Neuron (in vitro differentiated cells): Measurements from ENCODE around the gene SYTL3.
"Not testable (repeated sequence)": the region's sequence is repeated elsewhere in the genome, so short reads cannot be mapped to it uniquely, and the experiment has no call there.

ENCODE experiments used
- H2AFZ ChIP-seq: one replicate; pipeline ENCODE4 v1.6.1; 2013; ENCODE audit warnings: low read depth, mild to moderate bottlenecking, inconsistent platforms, low read length, moderate library complexity
- H3K27me3 ChIP-seq: one replicate; pipeline ENCODE4 v1.6.1; 2013; ENCODE audit warnings: low read length; ENCODE audit not compliant: insufficient read depth
- H3K36me3 ChIP-seq: one replicate; pipeline ENCODE4 v1.6.1; 2013; ENCODE audit warnings: low read length; ENCODE audit not compliant: insufficient read depth
- H3K4me1 ChIP-seq: one replicate; pipeline ENCODE4 v1.6.1; 2013; ENCODE audit warnings: low read length; ENCODE audit not compliant: insufficient read depth
- H3K4me3 ChIP-seq: 2 replicates; pipeline ENCODE4 v1.5.1; 2013; ENCODE audit warnings: mild to moderate bottlenecking, low read length, moderate library complexity
- H3K9me3 ChIP-seq: one replicate; pipeline ENCODE4 v1.6.1; 2013; ENCODE audit warnings: low read length

SYTL3 gene

GRCh38 chr6:158649289-158650143, at the start of gene SYTL3:
TSS of gene SYTL3 (plus strand) at chr6:158650054. CDS start at chr6:158663269, 13,215 bp downstream.
- Histone ChIP-seq H3K4me1 (peaks cover 13% of the 10 kb centered on the region), H3K4me3 (no peak within 1 kb of the TSS), H3K27me3 (peaks cover 10% of the 10 kb centered on the region), H3K36me3 (no peaks in the 10 kb centered on the region), H2AFZ (no peak within 1 kb of the TSS), H3K9me3 (no peaks in the 10 kb centered on the region)

GRCh38 chr6:158603261-158604047, 46.4 kb upstream of the SYTL3 start:
- H3K4me3 ChIP-seq, result no peak overlapping the region
- H3K9me3 ChIP-seq, result no peaks in the 10 kb centered on the region
- H3K4me1 ChIP-seq, result no peaks in the 10 kb centered on the region
- peaks cover 29% of the 10 kb centered on the region for H3K36me3 ChIP-seq
- H3K27me3 ChIP-seq, result no peaks in the 10 kb centered on the region
- no peak overlapping the region for H2AFZ ChIP-seq

DNA sequence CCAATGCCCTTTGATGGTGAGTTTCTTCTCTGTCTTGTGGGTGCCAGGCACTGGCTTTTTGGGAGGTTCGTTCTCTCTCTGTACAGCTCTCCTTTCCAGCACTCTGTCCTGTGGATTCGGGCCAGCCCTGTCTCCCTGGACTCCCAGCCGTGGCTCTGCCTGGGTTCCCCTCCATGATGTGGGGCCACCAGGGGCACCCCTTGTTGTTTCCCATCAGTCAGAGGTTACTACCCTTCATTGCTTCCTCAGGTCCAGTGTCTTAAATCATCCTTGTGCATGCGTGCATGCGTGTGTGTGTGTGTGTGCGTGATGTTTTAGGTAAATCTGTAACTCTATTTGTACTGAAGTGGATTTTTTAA, 45.8 kb upstream of the SYTL3 start:
- H3K9me3 ChIP-seq, result no peaks in the 10 kb centered on the region
- H3K4me1 ChIP-seq, result no peaks in the 10 kb centered on the region
- peaks cover 31% of the 10 kb centered on the region for H3K36me3 ChIP-seq
- no peak overlapping the region for H2AFZ ChIP-seq
- no peak overlapping the region for H3K4me3 ChIP-seq
- H3K27me3 ChIP-seq, result no peaks in the 10 kb centered on the region

DNA sequence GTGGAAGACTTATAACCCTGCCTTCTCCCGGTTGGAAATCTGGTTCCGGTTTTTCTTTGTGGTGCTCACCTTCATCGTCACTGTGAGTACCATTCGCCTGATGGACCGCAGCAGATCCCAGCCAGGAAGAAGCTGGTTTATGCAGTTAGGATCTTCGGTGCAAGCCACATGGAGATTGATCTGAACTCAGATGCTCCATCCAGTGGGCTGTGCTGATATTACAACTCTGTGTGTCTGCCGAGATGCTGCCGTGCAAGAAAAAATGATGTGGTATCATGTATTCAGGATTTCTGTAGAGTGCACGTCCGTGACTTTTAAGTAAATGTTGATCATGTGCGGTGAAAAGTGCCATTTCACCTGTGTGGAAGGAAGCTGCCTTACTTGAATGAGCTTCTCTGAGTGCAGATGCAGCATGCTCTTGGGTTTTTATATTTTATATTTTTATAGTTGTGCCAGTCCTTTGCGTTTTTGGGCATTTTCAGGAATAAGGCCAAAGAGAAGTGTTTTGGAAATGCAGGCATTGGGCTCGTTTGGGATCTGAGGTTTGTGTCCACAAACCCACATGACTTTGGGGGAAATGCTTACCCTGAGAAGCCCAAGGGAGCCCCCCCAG, 44.5 kb upstream of the SYTL3 start:
- Histone ChIP-seq H3K27me3 (no peaks in the 10 kb centered on the region), H3K4me3 (no peak overlapping the region), H3K36me3 (peaks cover 37% of the 10 kb centered on the region), H3K4me1 (no peaks in the 10 kb centered on the region), H3K9me3 (no peaks in the 10 kb centered on the region), H2AFZ (no peak overlapping the region)

GRCh38 chr6:158606011-158606410, 43.8 kb upstream of the SYTL3 start:
- peaks cover 44% of the 10 kb centered on the region for H3K36me3 ChIP-seq
- H3K4me1 ChIP-seq, H2AFZ ChIP-seq, H3K27me3 ChIP-seq, H3K4me3 ChIP-seq, H3K9me3 ChIP-seq: not testable (repeated sequence)

DNA sequence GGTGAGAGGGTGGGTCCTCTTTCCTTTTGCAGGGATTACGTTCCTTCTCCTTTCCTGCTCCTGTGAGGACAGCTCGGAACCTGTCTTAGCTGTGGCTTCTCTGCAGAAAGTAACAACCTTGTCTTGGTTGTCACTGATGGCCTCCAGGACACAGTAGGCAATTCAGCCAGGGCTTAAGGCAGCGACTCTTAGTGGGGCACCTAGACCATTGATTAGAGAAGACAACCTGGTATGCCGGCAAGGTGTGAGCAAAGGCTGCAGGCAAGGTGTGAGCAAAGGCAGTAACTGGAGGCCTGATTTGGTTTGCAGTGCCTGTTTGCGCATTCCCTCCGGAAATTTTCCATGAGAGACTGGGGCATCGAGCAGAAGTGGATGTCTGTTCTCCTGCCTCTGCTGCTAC, 42.9 kb upstream of the SYTL3 start:
- no peaks in the 10 kb centered on the region for H3K9me3 ChIP-seq
- H3K4me3 ChIP-seq, result no peak overlapping the region
- H3K27me3 ChIP-seq, result no peaks in the 10 kb centered on the region
- H2AFZ ChIP-seq, result no peak overlapping the region
- H3K4me1 ChIP-seq, result no peaks in the 10 kb centered on the region
- H3K36me3 ChIP-seq, result peaks cover 47% of the 10 kb centered on the region

GRCh38 chr6:158607411-158608170, 42.3 kb upstream of the SYTL3 start:
- no peaks in the 10 kb centered on the region for H3K27me3 ChIP-seq
- H3K9me3 ChIP-seq, result no peaks in the 10 kb centered on the region
- H3K4me1 ChIP-seq, result no peaks in the 10 kb centered on the region
- peaks cover 47% of the 10 kb centered on the region for H3K36me3 ChIP-seq
- H3K4me3 ChIP-seq, result no peak overlapping the region
- no peak overlapping the region for H2AFZ ChIP-seq

DNA sequence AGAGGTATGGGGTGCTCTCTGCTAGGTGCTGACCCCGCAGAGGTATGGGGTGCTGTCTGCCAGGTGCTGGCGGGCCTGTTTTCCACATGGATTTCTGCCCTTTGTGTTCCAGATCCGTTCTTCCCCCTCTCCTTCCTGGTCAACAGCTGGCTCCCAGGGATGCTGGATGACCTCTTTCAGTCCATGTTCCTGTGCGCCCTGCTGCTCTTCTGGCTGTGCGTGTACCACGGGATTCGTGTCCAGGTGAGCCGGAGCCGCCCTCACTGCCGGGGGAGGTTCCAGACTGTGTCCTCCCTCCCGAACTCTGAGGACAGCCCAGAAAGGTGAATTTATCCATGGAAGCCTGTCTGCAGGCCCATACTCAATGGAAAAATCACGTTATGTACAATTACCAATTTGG, 41.6 kb upstream of the SYTL3 start:
- Histone ChIP-seq H3K4me1 (no peaks in the 10 kb centered on the region), H3K27me3 (no peaks in the 10 kb centered on the region), H2AFZ (no peak overlapping the region), H3K4me3 (no peak overlapping the region), H3K36me3 (peaks cover 47% of the 10 kb centered on the region), H3K9me3 (no peaks in the 10 kb centered on the region)

GRCh38 chr6:158609455-158610155, 40.2 kb upstream of the SYTL3 start:
- H3K27me3 ChIP-seq, result no peaks in the 10 kb centered on the region
- peaks cover 47% of the 10 kb centered on the region for H3K36me3 ChIP-seq
- H2AFZ ChIP-seq, result no peak overlapping the region

GRCh38 chr6:158610319-158610968, 39.4 kb upstream of the SYTL3 start:
- H2AFZ ChIP-seq, result no peak overlapping the region
- peaks cover 47% of the 10 kb centered on the region for H3K36me3 ChIP-seq
- H3K4me3 ChIP-seq, result no peak overlapping the region
- no peaks in the 10 kb centered on the region for H3K9me3 ChIP-seq
- no peaks in the 10 kb centered on the region for H3K27me3 ChIP-seq
- no peaks in the 10 kb centered on the region for H3K4me1 ChIP-seq

More at GRCh38 chr6:158609455-158610155, 40.2 kb upstream of the SYTL3 start:
- Histone ChIP-seq H3K4me1 (no peaks in the 10 kb centered on the region), H3K9me3 (no peaks in the 10 kb centered on the region), H3K4me3 (no peak overlapping the region)

GRCh38 chr6:158611039-158611438, 38.8 kb upstream of the SYTL3 start:
- H3K36me3 ChIP-seq, result peaks cover 47% of the 10 kb centered on the region
- H3K4me3 ChIP-seq, result no peak overlapping the region

More at GRCh38 chr6:158611039-158611438, 38.8 kb upstream of the SYTL3 start:
- Histone ChIP-seq H3K9me3 (no peaks in the 10 kb centered on the region), H3K27me3 (no peaks in the 10 kb centered on the region), H3K4me1 (no peaks in the 10 kb centered on the region), H2AFZ (no peak overlapping the region)
